Measurements from ENCODE around the gene MYO5B.

The MYO5B gene

DNA sequence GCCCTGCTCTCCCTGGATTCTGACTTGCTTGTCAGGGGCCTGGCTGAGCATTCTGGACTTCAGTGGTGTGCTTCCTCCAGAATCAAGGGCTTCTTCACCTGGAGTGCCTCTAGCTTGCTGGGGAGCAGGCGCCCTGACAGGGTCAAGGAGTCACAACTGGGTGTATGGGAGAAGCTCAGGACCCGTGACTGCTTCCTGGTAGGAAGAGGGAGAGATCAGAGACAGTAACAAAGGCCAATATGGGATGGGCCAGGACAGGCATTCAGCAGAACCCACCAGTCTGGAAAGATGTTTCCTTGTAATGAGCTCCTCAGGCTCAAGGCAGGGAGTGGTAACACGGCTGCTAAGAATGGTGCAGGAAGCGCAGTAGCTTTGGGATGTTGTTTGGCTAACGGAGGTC, 277.2 kb downstream of the MYO5B start:
- no peak for TF ChIP-seq JUND (IDR thresholded peaks at IDR 0.05; ENCODE audit: low read depth)
- no peak for DNase-seq (ENCODE audit: low read depth in 1 of 2, low spot score in 1 of 2)
- in situ Hi-C loops (cut with HindIII; ENCODE audit: low pct_unique_long_range_greater_than_20kb, low sequenced_read_pairs): no loop called here

- no peak for TF ChIP-seq JUND (IDR thresholded peaks at IDR 0.05; ENCODE audit: low read depth)
- DNase-seq (ENCODE audit: low read depth in 1 of 2, low spot score in 1 of 2): no peak
- in situ Hi-C loops (cut with HindIII; ENCODE audit: low pct_unique_long_range_greater_than_20kb, low sequenced_read_pairs): no loop called here
These were observed 279.6 kb downstream of the MYO5B start for GRCh38 chr18:49915352-49915751.

GRCh38 chr18:49913221-49913620, 281.7 kb downstream of the MYO5B start:
- in situ Hi-C loops (cut with HindIII; ENCODE audit: low pct_unique_long_range_greater_than_20kb, low sequenced_read_pairs): no loop called here
- TF ChIP-seq JUND (IDR thresholded peaks at IDR 0.05; ENCODE audit: low read depth): no peak
- no peak for DNase-seq (ENCODE audit: low read depth in 1 of 2, low spot score in 1 of 2)

GRCh38 chr18:49911427-49911826, 283.5 kb downstream of the MYO5B start:
- in situ Hi-C loops (cut with HindIII; ENCODE audit: low pct_unique_long_range_greater_than_20kb, low sequenced_read_pairs): no loop called here
- no peak for DNase-seq (ENCODE audit: low read depth in 1 of 2, low spot score in 1 of 2)

DNA sequence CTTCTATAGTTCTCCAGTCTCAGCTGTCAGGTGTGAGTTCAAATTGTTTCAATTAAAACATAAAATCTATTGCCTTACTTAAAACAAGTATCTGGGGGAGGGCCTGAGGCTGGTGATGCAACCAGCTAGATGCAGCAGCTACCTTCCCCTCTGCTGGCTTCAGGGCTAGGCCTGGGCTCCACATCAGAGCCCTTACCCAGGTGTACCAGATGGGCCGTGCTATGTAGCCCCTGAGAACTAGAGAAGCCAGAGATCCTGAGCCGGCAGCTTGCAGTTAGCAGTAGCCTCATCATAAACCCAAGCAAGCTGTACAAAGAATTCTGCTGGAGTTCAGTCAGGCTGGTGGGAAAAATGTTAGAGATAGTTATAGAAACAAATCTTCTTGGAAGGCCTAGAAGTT, 284.0 kb downstream of the MYO5B start:
- no peak for TF ChIP-seq JUND (IDR thresholded peaks at IDR 0.05; ENCODE audit: low read depth)

More at GRCh38 chr18:49911427-49911826, 283.5 kb downstream of the MYO5B start:
- TF ChIP-seq JUND (IDR thresholded peaks at IDR 0.05; ENCODE audit: low read depth): no peak

DNA sequence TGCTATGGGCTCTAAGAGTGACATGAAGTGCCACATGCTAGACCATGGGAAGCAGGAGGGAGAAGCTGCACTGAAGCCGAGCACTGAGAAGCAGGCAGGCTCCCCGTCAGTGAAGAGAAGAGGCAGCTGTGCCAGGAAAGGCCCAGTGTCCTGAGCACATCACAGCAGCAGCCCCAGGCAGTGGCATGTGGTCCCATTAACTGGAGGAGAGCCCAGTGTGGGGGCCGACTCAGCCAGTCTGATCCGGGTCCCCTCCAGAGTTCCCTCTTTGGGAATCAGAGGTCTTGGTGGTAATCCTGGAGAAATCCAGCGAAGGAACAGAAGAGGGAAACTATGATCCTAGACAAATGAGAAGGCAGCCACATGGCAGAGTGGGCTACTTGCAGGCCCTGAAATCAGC, 284.9 kb downstream of the MYO5B start:
- DNase-seq (ENCODE audit: low read depth in 1 of 2, low spot score in 1 of 2): no peak
- in situ Hi-C loops (cut with HindIII; ENCODE audit: low pct_unique_long_range_greater_than_20kb, low sequenced_read_pairs): no loop called here
- no peak for TF ChIP-seq JUND (IDR thresholded peaks at IDR 0.05; ENCODE audit: low read depth)

More for the DNA sequence above, 284.0 kb downstream of the MYO5B start:
- in situ Hi-C loops (cut with HindIII; ENCODE audit: low pct_unique_long_range_greater_than_20kb, low sequenced_read_pairs): no loop called here
- DNase-seq (ENCODE audit: low read depth in 1 of 2, low spot score in 1 of 2): no peak

- peak in 1 of 2 experiments; percentile 25 for DNase-seq (ENCODE audit: low read depth in 1 of 2, low spot score in 1 of 2)
- no peak for TF ChIP-seq JUND (IDR thresholded peaks at IDR 0.05; ENCODE audit: low read depth)
- in situ Hi-C loops (cut with HindIII; ENCODE audit: low pct_unique_long_range_greater_than_20kb, low sequenced_read_pairs): no loop called here
These were observed 287.5 kb downstream of the MYO5B start for GRCh38 chr18:49907346-49907929.

DNA sequence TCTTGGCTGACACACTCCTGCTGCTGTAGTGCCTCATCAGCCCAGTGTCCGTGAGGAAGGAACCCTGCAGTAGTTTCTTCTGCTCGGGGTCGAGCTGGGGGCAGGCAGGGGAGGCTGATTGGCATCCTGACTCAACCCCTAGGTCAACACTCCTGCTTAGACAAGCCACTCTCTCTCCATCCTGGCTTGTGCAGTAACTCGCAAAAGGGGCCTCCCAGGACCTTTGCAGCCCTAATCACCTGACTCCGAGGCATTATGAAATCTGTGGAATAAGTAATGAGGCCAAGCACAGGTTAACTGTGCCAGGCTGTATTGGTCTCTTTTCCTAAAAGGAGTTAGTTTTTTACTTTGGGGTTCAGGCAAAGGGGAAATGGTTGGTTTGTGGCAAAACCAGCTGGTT, 289.2 kb downstream of the MYO5B start:
- no peak for TF ChIP-seq JUND (IDR thresholded peaks at IDR 0.05; ENCODE audit: low read depth)
- no peak for DNase-seq (ENCODE audit: low read depth in 1 of 2, low spot score in 1 of 2)
- in situ Hi-C loops (cut with HindIII; ENCODE audit: low pct_unique_long_range_greater_than_20kb, low sequenced_read_pairs): no loop called here

- no peak for DNase-seq (ENCODE audit: low read depth in 1 of 2, low spot score in 1 of 2)
- TF ChIP-seq JUND (IDR thresholded peaks at IDR 0.05; ENCODE audit: low read depth): no peak
- in situ Hi-C loops (cut with HindIII; ENCODE audit: low pct_unique_long_range_greater_than_20kb, low sequenced_read_pairs): no loop called here
These were observed 289.9 kb downstream of the MYO5B start for GRCh38 chr18:49904871-49905555.

- no peak for DNase-seq (ENCODE audit: low read depth in 1 of 2, low spot score in 1 of 2)
- in situ Hi-C loops (cut with HindIII; ENCODE audit: low pct_unique_long_range_greater_than_20kb, low sequenced_read_pairs): no loop called here
- TF ChIP-seq JUND (IDR thresholded peaks at IDR 0.05; ENCODE audit: low read depth): no peak
These were observed 293.0 kb downstream of the MYO5B start for GRCh38 chr18:49901862-49902340.

- in situ Hi-C loops (cut with HindIII; ENCODE audit: low pct_unique_long_range_greater_than_20kb, low sequenced_read_pairs): no loop called here
- DNase-seq (ENCODE audit: low read depth in 1 of 2, low spot score in 1 of 2): no peak
- no peak for TF ChIP-seq JUND (IDR thresholded peaks at IDR 0.05; ENCODE audit: low read depth)
These were observed 295.2 kb downstream of the MYO5B start for GRCh38 chr18:49899657-49900330.

GRCh38 chr18:49898421-49898820, 296.5 kb downstream of the MYO5B start:
- in situ Hi-C loops (cut with HindIII; ENCODE audit: low pct_unique_long_range_greater_than_20kb, low sequenced_read_pairs): no loop called here
- peak; percentile 35 to 83 for DNase-seq (ENCODE audit: low read depth in 1 of 2, low spot score in 1 of 2)
- TF ChIP-seq JUND (IDR thresholded peaks at IDR 0.05; ENCODE audit: low read depth): no peak
